ENCODE measurements around the gene GCM1. TPM values are rescaled to one million over a fixed set of nuclear protein-coding genes. Genes with fewer than 3 reads are reported as not detected.

GCM1 gene
- total and polyA plus RNA-seq, 8 donors, result 0.05 TPM; not detected in 7

- TF ChIP-seq POLR2A (IDR thresholded peaks at IDR 0.05), result no peak
- TF ChIP-seq CTCF (IDR thresholded peaks at IDR 0.05), result no peak
- no peak for TF ChIP-seq POLR2AphosphoS5 (IDR thresholded peaks at IDR 0.05)
- no peak for TF ChIP-seq EP300 (IDR thresholded peaks at IDR 0.05)
- no peaks in the 10 kb centered on the region for H3K27me3 ChIP-seq
- no peak overlapping the region for H3K27ac ChIP-seq
- H3K36me3 ChIP-seq, result peaks cover 18 to 36% (median 31%) of the 10 kb centered on the region in 4 donors
- DNase-seq, result no peak
- H3K9me3 ChIP-seq, result no peaks in the 10 kb centered on the region
- peaks cover 0 to 9% (median 3%) of the 10 kb centered on the region in 4 donors for H3K4me1 ChIP-seq
- no peak overlapping the region for H3K4me3 ChIP-seq
- intact Hi-C loops (cut with DNase I; ENCODE audit: low total_unique reads), result no loop called here
These were observed 43.7 kb downstream of the GCM1 start for GRCh38 chr6:53104916-53105315.

GRCh38 chr6:53103993-53104675 lies 44.5 kb downstream of the GCM1 start:
- no peaks in the 10 kb centered on the region for H3K9me3 ChIP-seq
- peaks cover 18 to 44% (median 38%) of the 10 kb centered on the region in 4 donors for H3K36me3 ChIP-seq
- no peak overlapping the region for H3K4me3 ChIP-seq
- peak in 1 of 2 donors; percentile 23 for DNase-seq
- H3K27me3 ChIP-seq, result no peaks in the 10 kb centered on the region
- intact Hi-C loops (cut with DNase I; ENCODE audit: low total_unique reads), result no loop called here
- 93 to 99% (median 93%) methylated on average over 3 of the region's 3 CpGs for WGBS, 5 donors
- H3K4me1 ChIP-seq, result peaks cover 0 to 9% (median 3%) of the 10 kb centered on the region in 4 donors
- no peak overlapping the region for H3K27ac ChIP-seq
- TF ChIP-seq CTCF (IDR thresholded peaks at IDR 0.05) (no peak), POLR2A (IDR thresholded peaks at IDR 0.05) (no peak), EP300 (IDR thresholded peaks at IDR 0.05) (no peak), POLR2AphosphoS5 (IDR thresholded peaks at IDR 0.05) (no peak)

GRCh38 chr6:53101006-53101405 lies 47.6 kb downstream of the GCM1 start:
- 94 to 97% (median 95%) methylated on average over 2 of the region's 2 CpGs for WGBS, 5 donors
- no peak overlapping the region for H3K4me3 ChIP-seq
- DNase-seq, result no peak
- H3K36me3 ChIP-seq, result peaks cover 39 to 75% (median 70%) of the 10 kb centered on the region in 4 donors
- intact Hi-C loops (cut with DNase I; ENCODE audit: low total_unique reads), result no loop called here
- H3K27ac ChIP-seq, result no peak overlapping the region
- TF ChIP-seq CTCF (IDR thresholded peaks at IDR 0.05) (no peak), POLR2A (IDR thresholded peaks at IDR 0.05) (no peak), POLR2AphosphoS5 (IDR thresholded peaks at IDR 0.05) (no peak), EP300 (IDR thresholded peaks at IDR 0.05) (no peak)
- no peaks in the 10 kb centered on the region for H3K9me3 ChIP-seq
- no peaks in the 10 kb centered on the region for H3K4me1 ChIP-seq
- no peaks in the 10 kb centered on the region for H3K27me3 ChIP-seq

- 16 to 29% (median 25%) methylated on average over 2 of the region's 2 CpGs for WGBS, 5 donors
- no peak overlapping the region for H3K4me3 ChIP-seq
- no peak for DNase-seq
These were observed 48.1 kb downstream of the GCM1 start for GRCh38 chr6:53100561-53100960.

More at GRCh38 chr6:53100561-53100960, 48.1 kb downstream of the GCM1 start:
- H3K9me3 ChIP-seq, result no peaks in the 10 kb centered on the region
- H3K36me3 ChIP-seq, result peaks cover 44 to 79% (median 74%) of the 10 kb centered on the region in 4 donors
- H3K4me1 ChIP-seq, result no peaks in the 10 kb centered on the region
- H3K27ac ChIP-seq, result no peak overlapping the region
- H3K27me3 ChIP-seq, result no peaks in the 10 kb centered on the region
- intact Hi-C loops (cut with DNase I; ENCODE audit: low total_unique reads), result no loop called here
- TF ChIP-seq EP300 (IDR thresholded peaks at IDR 0.05) (no peak), POLR2AphosphoS5 (IDR thresholded peaks at IDR 0.05) (no peak), CTCF (IDR thresholded peaks at IDR 0.05) (no peak), POLR2A (IDR thresholded peaks at IDR 0.05) (no peak)

Measured in stomach (tissue), 9 donors.